ENCODE results near the gene CHN1.

The CHN1 gene

DNA sequence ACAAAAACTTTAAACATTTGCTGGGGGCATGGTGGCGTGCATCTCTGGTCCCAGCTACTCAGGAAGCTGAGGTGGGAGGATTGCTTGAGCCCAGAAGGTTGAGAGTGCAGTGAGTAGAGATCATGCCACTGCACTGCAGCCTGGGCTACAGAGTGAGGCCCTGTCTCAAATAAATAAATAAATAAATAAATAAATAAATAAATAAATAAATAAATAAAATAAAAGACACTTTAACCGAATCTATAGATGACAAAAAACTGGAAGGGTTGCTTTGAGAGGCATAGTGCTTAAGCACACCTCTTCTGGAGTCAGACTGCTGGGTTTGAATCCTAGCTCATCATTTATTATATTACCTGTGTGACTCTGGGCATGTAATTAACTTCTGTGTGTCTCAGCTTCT, 21.2 kb upstream of the CHN1 start:
- H3K4me2 ChIP-seq, result no peak overlapping the region
- no peak overlapping the region for H2AFZ ChIP-seq (ENCODE audit: low read depth)
- peaks cover 7% of the 10 kb centered on the region for H3K4me1 ChIP-seq (ENCODE audit: low read depth, poor library complexity, severe bottlenecking)
- TF ChIP-seq CTCF (conservative IDR thresholded peaks at IDR 0.05; ENCODE audit: low read depth, low read length), result no peak
- H3K4me3 ChIP-seq (IDR thresholded peaks at IDR 0.05; ENCODE audit: insufficient read depth, low read depth, low read length), result no peak overlapping the region
- H3K36me3 ChIP-seq (ENCODE audit: insufficient read depth), result no peaks in the 10 kb centered on the region
- H4K20me1 ChIP-seq (ENCODE audit: insufficient read depth), result no peaks in the 10 kb centered on the region
- no peaks in the 10 kb centered on the region for H3K79me2 ChIP-seq (ENCODE audit: insufficient read depth, low read depth)
- no peak overlapping the region for H3K9ac ChIP-seq
- no peaks in the 10 kb centered on the region for H3K27me3 ChIP-seq (ENCODE audit: insufficient read depth, low read depth)
- no peak overlapping the region for H3K27ac ChIP-seq

- H3K27me3 ChIP-seq (ENCODE audit: insufficient read depth, low read depth), result no peaks in the 10 kb centered on the region
- H3K9ac ChIP-seq, result no peak overlapping the region
- H2AFZ ChIP-seq (ENCODE audit: low read depth), result no peak overlapping the region
- no peaks in the 10 kb centered on the region for H4K20me1 ChIP-seq (ENCODE audit: insufficient read depth)
- H3K4me2 ChIP-seq, result no peak overlapping the region
- H3K79me2 ChIP-seq (ENCODE audit: insufficient read depth, low read depth), result no peaks in the 10 kb centered on the region
- H3K27ac ChIP-seq, result no peak overlapping the region
- no peaks in the 10 kb centered on the region for H3K36me3 ChIP-seq (ENCODE audit: insufficient read depth)
- peaks cover 7% of the 10 kb centered on the region for H3K4me1 ChIP-seq (ENCODE audit: low read depth, poor library complexity, severe bottlenecking)
- TF ChIP-seq CTCF (conservative IDR thresholded peaks at IDR 0.05; ENCODE audit: low read depth, low read length), result no peak
- no peak overlapping the region for H3K4me3 ChIP-seq (IDR thresholded peaks at IDR 0.05; ENCODE audit: insufficient read depth, low read depth, low read length)
Measured at GRCh38 chr2:175025946-175026345, 20.8 kb upstream of the CHN1 start.

DNA sequence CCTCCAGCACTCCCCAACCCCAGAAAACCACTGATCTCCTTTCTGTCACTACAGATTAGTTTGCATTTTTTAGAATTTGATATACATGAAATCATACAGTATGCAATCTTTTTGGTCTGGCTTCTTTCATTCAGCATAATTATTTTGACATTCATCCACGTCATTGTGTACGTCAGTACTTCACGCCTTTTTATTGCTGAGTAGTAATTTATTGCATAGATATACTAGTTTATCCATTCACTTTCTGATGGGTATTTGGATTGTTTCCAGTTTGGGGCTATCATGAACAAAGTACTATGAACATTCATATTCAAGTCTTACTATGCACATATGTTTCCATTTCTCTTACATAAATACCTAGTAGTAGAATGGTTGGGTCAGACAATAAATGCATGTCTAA, 20.1 kb upstream of the CHN1 start:
- H3K9ac ChIP-seq, result no peak overlapping the region
- no peaks in the 10 kb centered on the region for H3K36me3 ChIP-seq (ENCODE audit: insufficient read depth)
- no peaks in the 10 kb centered on the region for H3K27me3 ChIP-seq (ENCODE audit: insufficient read depth, low read depth)
- H4K20me1 ChIP-seq (ENCODE audit: insufficient read depth), result no peaks in the 10 kb centered on the region
- no peaks in the 10 kb centered on the region for H3K79me2 ChIP-seq (ENCODE audit: insufficient read depth, low read depth)
- H3K4me1 ChIP-seq (ENCODE audit: low read depth, poor library complexity, severe bottlenecking), result peaks cover 7% of the 10 kb centered on the region
- TF ChIP-seq CTCF (conservative IDR thresholded peaks at IDR 0.05; ENCODE audit: low read depth, low read length), result no peak
- H3K4me3 ChIP-seq (IDR thresholded peaks at IDR 0.05; ENCODE audit: insufficient read depth, low read depth, low read length), result no peak overlapping the region
- no peak overlapping the region for H3K4me2 ChIP-seq
- no peak overlapping the region for H3K27ac ChIP-seq
- H2AFZ ChIP-seq (ENCODE audit: low read depth), result no peak overlapping the region

- H3K4me3 ChIP-seq (IDR thresholded peaks at IDR 0.05; ENCODE audit: insufficient read depth, low read depth, low read length), result no peak overlapping the region
- no peaks in the 10 kb centered on the region for H3K36me3 ChIP-seq (ENCODE audit: insufficient read depth)
- H3K9ac ChIP-seq, result no peak overlapping the region
- no peaks in the 10 kb centered on the region for H3K27me3 ChIP-seq (ENCODE audit: insufficient read depth, low read depth)
- no peak overlapping the region for H3K4me2 ChIP-seq
- no peak overlapping the region for H2AFZ ChIP-seq (ENCODE audit: low read depth)
- no peak overlapping the region for H3K27ac ChIP-seq
- no peaks in the 10 kb centered on the region for H3K79me2 ChIP-seq (ENCODE audit: insufficient read depth, low read depth)
- H4K20me1 ChIP-seq (ENCODE audit: insufficient read depth), result no peaks in the 10 kb centered on the region
- no peak for TF ChIP-seq CTCF (conservative IDR thresholded peaks at IDR 0.05; ENCODE audit: low read depth, low read length)
- no peaks in the 10 kb centered on the region for H3K4me1 ChIP-seq (ENCODE audit: low read depth, poor library complexity, severe bottlenecking)
Measured at GRCh38 chr2:175022923-175023322, 17.7 kb upstream of the CHN1 start.

Measured in KMS-11 (cell line).